Sigmoid colon (tissue), 7 donors: ENCODE results near the gene CCR8. TPM values are rescaled to one million over a fixed set of nuclear protein-coding genes. Genes with fewer than 3 reads are reported as not detected.

Experiments used
- DNase-seq: peaks from one replicate; pipeline ENCODE4 v3.0.0-alpha.2; 2019
- H3K27ac ChIP-seq, 4 donors: fragments of 200-600 bp; sonication (generic); one replicate each; pipeline ENCODE4 v1.5.1; 2016 to 2019; ENCODE audit warnings: mild to moderate bottlenecking in 1 of 4
- H3K27me3 ChIP-seq, 3 donors: fragments of 200-600 bp; sonication (generic); one replicate each; pipeline ENCODE4 v1.5.1; 2019; ENCODE audit warnings: mild to moderate bottlenecking in 1 of 3
- H3K36me3 ChIP-seq, 4 donors: fragments of 200-600 bp; sonication (generic); one replicate each; pipeline ENCODE4 v1.5.1; 2016 to 2019
- H3K4me1 ChIP-seq, 4 donors: fragments of 200-600 bp; sonication (generic); one replicate each; pipeline ENCODE4 v1.5.1; 2017 to 2019
- H3K4me3 ChIP-seq, 4 donors: fragments of 200-600 bp; sonication (generic); one replicate each; pipeline ENCODE4 v1.5.1; 2017 to 2019; ENCODE audit warnings: mild to moderate bottlenecking in 2 of 4, moderate library complexity in 1 of 4
- H3K9me3 ChIP-seq, 4 donors: fragments of 200-600 bp in 3 of 4; sonication (generic) in 3 of 4; one replicate each; pipeline versions ENCODE4 v1.5.1 to v1.6.1; 2013 to 2019
- CTCF ChIP-seq, 4 experiments: fragments of 450-650 bp in 3 of 4; fragments of 200-600 bp in 1 of 4; IDR thresholded peaks; one replicate each; pipeline ENCODE4 v1.5.1; 2016 to 2019; ENCODE audit warnings: antibody characterized with exemption in 4 of 4, mild to moderate bottlenecking in 3 of 4, moderate library complexity in 2 of 4
- EP300 ChIP-seq, 4 donors: sonication (generic); formaldehyde crosslinking; IDR thresholded peaks; one replicate each; pipeline ENCODE4 v1.6.1; 2017; ENCODE audit warnings: antibody characterized with exemption in 4 of 4
- POLR2A ChIP-seq, 2 donors: fragments of 450-650 bp; IDR thresholded peaks; one replicate each; pipeline ENCODE4 v1.6.1; 2016; ENCODE audit warnings: antibody characterized with exemption in 2 of 2, mild to moderate bottlenecking in 2 of 2, moderate library complexity in 2 of 2
- POLR2AphosphoS5 ChIP-seq, 4 donors: sonication (generic); formaldehyde crosslinking; IDR thresholded peaks; one replicate each; pipeline ENCODE4 v1.6.1; 2017; ENCODE audit warnings: antibody characterized with exemption in 4 of 4
- WGBS, 2 donors: extraction: QIAGEN DNeasy Blood & Tissue Kit; methylation state at CpG; one replicate each; pipeline ENCODE4 v1.1.7; 2013; 5-methylcytosine and 5-hydroxymethylcytosine counted together
- intact Hi-C: fragments of 100-400 bp; cut with DNase I; formaldehyde crosslinking; loops from one replicate; pipeline ENCODE4 v1.15.1; 2023
- polyA plus RNA-seq, 3 donors: library from polyadenylated mRNA; stranded (reverse); fragments of 200-250 nt; gene quantifications; one replicate each; pipeline ENCODE4 v1.2.3, GENCODE V29; 2013
- total RNA-seq, 4 donors: library from RNA; depleted of rRNA; stranded (reverse); fragments of >200 nt; gene quantifications; one replicate each; pipeline ENCODE4 v1.1.0, GENCODE V29; 2016
- donor health status: healthy with polysubstance abuse.
- donor health status: Bipolar disorder and iron deficiency.
- donor health status: healthy.

Gene CCR8
- total and polyA plus RNA-seq, 7 donors, result 0.93 TPM; not detected in 6

GRCh38 chr3:39302178-39302577 lies 27.3 kb upstream of the CCR8 start:
- Histone ChIP-seq H3K27ac (no peak overlapping the region), H3K36me3 (no peaks in the 10 kb centered on the region), H3K4me3 (no peak overlapping the region), H3K27me3 (no peaks in the 10 kb centered on the region), H3K9me3 (peaks cover 0 to 6% (median 5%) of the 10 kb centered on the region in 4 donors), H3K4me1 (no peaks in the 10 kb centered on the region)
- TF ChIP-seq POLR2A (IDR thresholded peaks at IDR 0.05) (no peak), EP300 (IDR thresholded peaks at IDR 0.05) (no peak), CTCF (IDR thresholded peaks at IDR 0.05) (no peak), POLR2AphosphoS5 (IDR thresholded peaks at IDR 0.05) (no peak)
- no peak for DNase-seq
- intact Hi-C loops, result no loop called here
- 93 to 94% methylated on average over 2 of the region's 2 CpGs for WGBS, 2 donors

GRCh38 chr3:39313289-39313688 lies 16.2 kb upstream of the CCR8 start:
- Histone ChIP-seq H3K27me3 (no peaks in the 10 kb centered on the region), H3K27ac (no peak overlapping the region), H3K4me3 (no peak overlapping the region), H3K9me3 (no peaks in the 10 kb centered on the region), H3K4me1 (no peaks in the 10 kb centered on the region), H3K36me3 (no peaks in the 10 kb centered on the region)
- no peak for DNase-seq
- intact Hi-C loops, result no loop called here
- TF ChIP-seq POLR2AphosphoS5 (IDR thresholded peaks at IDR 0.05) (no peak), POLR2A (IDR thresholded peaks at IDR 0.05) (no peak), EP300 (IDR thresholded peaks at IDR 0.05) (no peak), CTCF (IDR thresholded peaks at IDR 0.05) (no peak)

GRCh38 chr3:39315420-39315819 lies 14.1 kb upstream of the CCR8 start:
- 79 to 89% methylated on average over 1 of the region's 1 CpG for WGBS, 2 donors
- Histone ChIP-seq H3K4me3 (no peak overlapping the region), H3K4me1 (no peaks in the 10 kb centered on the region), H3K27me3 (no peaks in the 10 kb centered on the region), H3K36me3 (no peaks in the 10 kb centered on the region), H3K27ac (no peak overlapping the region), H3K9me3 (no peaks in the 10 kb centered on the region)
- TF ChIP-seq POLR2A (IDR thresholded peaks at IDR 0.05) (no peak), POLR2AphosphoS5 (IDR thresholded peaks at IDR 0.05) (no peak), EP300 (IDR thresholded peaks at IDR 0.05) (no peak), CTCF (IDR thresholded peaks at IDR 0.05) (no peak)
- intact Hi-C loops, result no loop called here
- no peak for DNase-seq

GRCh38 chr3:39317571-39318169 lies 11.8 kb upstream of the CCR8 start:
- DNase-seq, result no peak
- H3K4me1 ChIP-seq, result no peaks in the 10 kb centered on the region
- H3K36me3 ChIP-seq, result no peaks in the 10 kb centered on the region
- WGBS, 2 donors, result 16 to 71% methylated on average over 2 of the region's 2 CpGs
- no peak overlapping the region for H3K27ac ChIP-seq
- no peaks in the 10 kb centered on the region for H3K27me3 ChIP-seq
- intact Hi-C loops, result no loop called here
- no peak for TF ChIP-seq CTCF (IDR thresholded peaks at IDR 0.05)
- TF ChIP-seq POLR2A (IDR thresholded peaks at IDR 0.05), result no peak
- TF ChIP-seq EP300 (IDR thresholded peaks at IDR 0.05), result no peak
- no peak for TF ChIP-seq POLR2AphosphoS5 (IDR thresholded peaks at IDR 0.05)
- H3K9me3 ChIP-seq, result no peaks in the 10 kb centered on the region
- H3K4me3 ChIP-seq, result no peak overlapping the region

- Histone ChIP-seq H3K27ac (no peak overlapping the region), H3K9me3 (no peaks in the 10 kb centered on the region), H3K27me3 (no peaks in the 10 kb centered on the region), H3K36me3 (no peaks in the 10 kb centered on the region), H3K4me3 (no peak overlapping the region), H3K4me1 (no peaks in the 10 kb centered on the region)
- WGBS, 2 donors, result 12 to 58% methylated on average over 1 of the region's 1 CpG
- intact Hi-C loops, result no loop called here
- TF ChIP-seq POLR2AphosphoS5 (IDR thresholded peaks at IDR 0.05) (no peak), EP300 (IDR thresholded peaks at IDR 0.05) (no peak), CTCF (IDR thresholded peaks at IDR 0.05) (no peak), POLR2A (IDR thresholded peaks at IDR 0.05) (no peak)
- DNase-seq, result no peak
These were observed 11.2 kb upstream of the CCR8 start for GRCh38 chr3:39318301-39318700.
